HG02970 (cell line): ENCODE measurements around the gene APBB3.
"Not testable (repeated sequence)": the region's sequence is repeated elsewhere in the genome, so short reads cannot be mapped to it uniquely, and the experiment has no call there.

ENCODE experiments used
- ATAC-seq: cut with Tn5 transposase; IDR thresholded peaks from one replicate; pipeline ENCODE4 v1.9.1; 2021; ENCODE audit warnings: mild to moderate bottlenecking, moderate library complexity, moderate number of reproducible peaks; ENCODE audit not compliant: unreplicated experiment, low FRiP score

APBB3 gene, protein sequence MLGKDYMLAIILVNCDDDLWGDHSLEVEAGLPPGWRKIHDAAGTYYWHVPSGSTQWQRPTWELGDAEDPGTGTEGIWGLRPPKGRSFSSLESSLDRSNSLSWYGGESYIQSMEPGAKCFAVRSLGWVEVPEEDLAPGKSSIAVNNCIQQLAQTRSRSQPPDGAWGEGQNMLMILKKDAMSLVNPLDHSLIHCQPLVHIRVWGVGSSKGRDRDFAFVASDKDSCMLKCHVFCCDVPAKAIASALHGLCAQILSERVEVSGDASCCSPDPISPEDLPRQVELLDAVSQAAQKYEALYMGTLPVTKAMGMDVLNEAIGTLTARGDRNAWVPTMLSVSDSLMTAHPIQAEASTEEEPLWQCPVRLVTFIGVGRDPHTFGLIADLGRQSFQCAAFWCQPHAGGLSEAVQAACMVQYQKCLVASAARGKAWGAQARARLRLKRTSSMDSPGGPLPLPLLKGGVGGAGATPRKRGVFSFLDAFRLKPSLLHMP

DNA sequence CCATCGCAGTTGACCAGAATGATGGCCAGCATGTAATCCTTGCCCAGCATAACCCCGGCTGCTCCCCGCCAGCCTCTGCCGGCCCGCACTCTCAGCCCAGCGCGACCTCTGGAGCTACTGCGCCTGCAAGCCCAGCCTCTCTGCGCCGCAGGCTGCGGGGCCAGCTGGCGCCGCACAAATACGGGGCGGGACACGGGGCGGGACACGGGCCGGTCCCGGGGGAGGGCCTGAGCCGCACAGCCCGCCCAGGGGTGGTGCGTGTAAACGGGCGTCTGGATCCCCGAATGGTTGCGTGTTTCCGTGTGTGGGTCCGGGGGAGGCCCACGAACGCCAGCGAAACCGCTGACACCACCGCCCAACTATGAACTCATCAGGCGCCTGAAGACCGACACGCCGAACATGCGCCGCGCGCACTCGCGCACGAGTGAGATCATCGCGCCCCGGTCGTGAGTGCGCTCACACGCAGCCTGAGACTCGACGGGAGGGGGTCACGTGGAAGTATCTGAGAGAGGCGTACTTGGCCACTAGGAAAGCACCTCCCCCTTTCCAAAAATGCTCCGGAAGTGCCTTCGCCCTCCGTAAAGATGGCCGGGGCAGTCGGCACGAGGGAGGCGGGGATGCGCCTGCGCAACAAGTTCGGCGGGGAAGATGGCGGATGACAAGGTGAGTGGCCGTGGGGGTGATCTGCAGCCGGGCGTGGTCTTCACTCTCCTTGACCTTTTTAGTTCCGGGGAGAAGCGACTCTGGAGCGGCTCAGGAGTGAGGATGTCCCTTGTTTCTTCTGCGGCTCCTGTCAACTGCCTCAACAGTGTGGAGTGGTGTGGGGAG, at the start of gene APBB3, which contains the start of gene SLC35A4:
Gene APBB3 (minus strand): TSS at position 403 of the 828 bp plus-strand sequence. CDS start 353 bp downstream, at position 50.
Gene SLC35A4 (plus strand): TSS at position 633 of the 828 bp plus-strand sequence. CDS start 2,342 bp downstream, outside the sequence.
- ATAC-seq: peak; percentile 88

DNA sequence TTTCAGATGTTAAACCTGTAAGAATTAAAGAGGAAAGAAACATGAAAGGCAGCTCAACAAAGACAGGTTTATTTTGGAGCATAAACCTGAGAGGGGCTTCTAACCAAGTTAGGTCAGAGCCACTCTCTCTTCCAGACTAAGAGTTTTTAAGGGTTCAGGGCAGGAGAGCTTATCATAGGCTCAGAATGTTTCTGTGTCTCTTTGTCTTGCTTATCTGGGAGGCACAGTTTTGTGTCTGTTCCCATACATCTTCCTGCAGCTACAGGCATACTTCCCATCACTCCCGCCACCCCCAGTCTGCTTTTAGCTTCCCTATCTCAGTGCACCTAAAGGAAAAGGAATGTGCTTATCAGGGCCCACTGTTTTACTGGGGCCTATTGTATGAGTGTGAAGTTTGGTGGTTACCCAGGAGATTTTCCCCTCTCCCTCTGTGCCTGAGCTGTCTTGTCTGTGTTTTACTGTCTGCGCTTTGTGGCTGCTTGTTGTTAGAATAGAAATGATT, 46.7 kb upstream of the APBB3 start:
- no peak for ATAC-seq

DNA sequence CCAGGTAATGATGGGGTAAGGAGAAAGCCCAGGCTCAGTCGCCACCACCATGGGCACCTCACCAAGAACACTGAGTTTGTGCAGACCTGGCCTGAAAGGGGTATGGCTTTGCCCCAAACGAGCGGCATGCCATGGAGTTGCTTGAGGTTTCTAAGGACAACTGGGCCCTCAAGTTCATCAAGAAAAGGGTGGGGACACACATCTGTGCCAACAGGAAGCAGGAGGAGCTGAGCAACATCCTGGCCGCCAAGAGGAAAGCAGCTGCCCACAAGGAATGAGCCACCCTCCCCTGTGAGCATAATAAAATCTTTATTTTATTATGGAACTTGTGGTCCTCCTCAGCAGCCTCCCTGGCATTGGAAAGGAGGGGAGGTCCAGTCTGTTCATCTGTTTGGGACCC, 44.7 kb upstream of the APBB3 start:
- ATAC-seq: no peak

DNA sequence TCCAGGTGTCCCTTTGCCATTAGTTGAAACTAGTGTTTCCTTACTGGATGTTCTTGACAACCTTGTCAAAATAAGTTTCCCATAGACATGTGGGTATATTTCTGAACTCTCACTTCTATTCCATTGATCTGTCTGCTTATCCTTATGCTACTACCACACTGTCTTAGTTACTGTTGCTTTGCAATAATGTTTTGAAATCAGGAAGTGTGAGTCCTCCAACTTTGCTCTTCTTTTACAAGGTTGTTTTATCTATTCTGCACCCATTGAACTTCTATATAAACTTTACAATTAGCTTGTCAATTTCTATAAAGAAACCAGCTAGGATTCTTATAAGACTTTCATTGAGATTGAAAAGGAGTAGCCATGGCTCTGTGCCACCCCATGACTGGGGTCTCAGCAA, 44.3 kb upstream of the APBB3 start:
- no peak for ATAC-seq

DNA sequence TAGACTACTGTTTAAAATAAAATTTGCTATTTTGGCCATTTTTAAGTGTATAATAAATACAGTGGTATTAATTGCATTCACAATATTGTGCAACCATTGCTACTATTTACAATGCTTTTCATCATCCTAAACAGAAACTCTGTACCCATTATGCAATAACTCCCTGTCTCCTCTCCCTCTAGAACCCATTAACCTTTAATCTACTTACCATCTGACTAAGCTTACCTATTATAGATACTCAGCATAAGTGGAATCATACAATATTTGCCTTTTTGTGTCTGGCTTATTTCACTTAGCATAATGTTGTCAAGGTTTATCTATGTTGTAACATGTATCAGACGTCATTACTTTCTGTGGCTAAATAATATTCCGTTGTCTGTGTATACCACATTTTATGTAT, 42.6 kb upstream of the APBB3 start:
- no peak for ATAC-seq

DNA sequence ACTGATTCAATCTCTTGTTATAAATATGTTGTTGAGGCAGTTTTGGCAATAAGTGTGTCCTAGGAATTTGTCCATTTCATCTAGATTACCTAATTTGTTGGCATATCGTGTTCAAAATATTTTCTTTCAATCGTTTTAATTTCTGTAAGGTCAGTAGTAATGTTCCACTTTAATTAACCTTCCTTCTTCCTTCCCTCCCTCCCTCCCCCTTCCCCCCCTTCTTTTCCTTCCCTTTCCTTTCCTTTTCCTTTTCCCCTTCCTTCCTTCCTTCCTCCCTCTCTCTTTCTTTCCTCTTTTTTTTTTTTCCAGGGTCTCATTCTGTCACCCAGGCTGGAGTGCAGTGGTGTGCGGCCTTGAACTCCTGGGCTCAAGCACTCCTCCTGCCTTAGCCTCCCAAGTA, 41.5 kb upstream of the APBB3 start:
- ATAC-seq: no peak

DNA sequence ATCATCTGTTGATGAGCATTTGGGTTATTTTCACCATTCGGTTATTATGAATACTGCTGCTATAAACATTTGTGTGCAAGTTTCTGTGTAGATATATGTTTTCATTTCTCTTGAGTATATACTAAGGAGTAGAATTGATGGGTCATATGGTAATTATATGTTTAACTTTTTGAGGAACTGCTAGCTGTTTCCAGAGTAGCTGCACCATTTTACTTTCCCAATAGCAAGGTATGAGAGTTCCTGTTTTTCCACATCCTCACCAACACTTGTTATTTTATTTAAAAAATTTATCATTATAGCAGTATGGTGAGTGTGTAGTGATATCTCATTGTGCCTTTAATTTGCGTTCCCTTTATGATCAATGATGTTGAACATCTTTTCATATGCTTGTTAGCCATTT, 39.3 kb upstream of the APBB3 start:
- ATAC-seq: no peak

DNA sequence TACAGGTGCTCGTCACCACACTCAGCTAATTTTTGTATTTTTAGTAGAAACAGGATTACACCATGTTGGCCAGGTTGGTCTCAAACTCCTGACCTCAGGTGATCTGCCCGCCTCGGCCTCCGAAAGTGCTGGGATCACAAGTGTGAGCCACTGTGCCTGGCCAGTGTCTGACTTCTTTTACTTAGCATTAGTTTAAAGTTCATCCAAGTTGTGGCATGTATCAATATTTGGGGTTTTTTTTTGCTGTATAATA, 39.0 kb upstream of the APBB3 start:
- not testable (repeated sequence) for ATAC-seq

DNA sequence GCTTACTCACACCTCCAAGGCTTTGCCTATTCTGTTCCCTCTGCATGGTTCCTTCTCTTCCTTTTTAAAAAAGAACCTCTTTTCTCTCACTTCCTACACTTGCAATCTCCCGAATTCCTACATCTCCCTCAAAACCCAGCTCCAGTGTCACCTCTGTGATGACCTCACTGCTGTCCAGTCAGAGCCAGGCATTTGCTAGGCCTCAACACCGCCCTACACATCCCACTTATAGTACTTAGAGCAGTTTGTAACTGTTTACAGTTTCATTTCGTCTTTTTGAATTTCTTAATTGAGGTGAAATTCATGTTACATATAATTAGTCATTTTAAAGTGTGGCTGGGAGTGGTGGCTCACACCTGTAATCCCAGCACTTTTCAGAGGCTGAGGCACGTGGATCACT, 37.7 kb upstream of the APBB3 start:
- no peak for ATAC-seq

DNA sequence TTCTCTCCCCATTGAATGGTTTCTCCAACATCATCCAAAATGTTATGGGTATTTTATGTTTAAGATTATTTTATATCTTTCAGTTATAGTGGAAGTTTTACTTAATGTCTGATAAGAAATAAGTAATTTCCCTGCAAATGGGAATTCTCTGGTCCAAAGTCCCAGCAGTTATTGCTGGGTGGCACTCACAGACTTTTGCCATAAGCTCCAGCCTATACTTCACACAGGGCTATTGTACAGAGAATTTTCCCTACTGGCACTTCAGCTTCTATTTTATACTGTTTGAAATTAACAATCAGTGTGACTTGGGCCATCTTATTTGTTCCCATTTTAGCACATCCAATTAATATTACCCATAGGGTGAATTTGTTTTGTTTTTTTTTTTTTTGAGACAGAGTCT, 35.7 kb upstream of the APBB3 start:
- no peak for ATAC-seq

DNA sequence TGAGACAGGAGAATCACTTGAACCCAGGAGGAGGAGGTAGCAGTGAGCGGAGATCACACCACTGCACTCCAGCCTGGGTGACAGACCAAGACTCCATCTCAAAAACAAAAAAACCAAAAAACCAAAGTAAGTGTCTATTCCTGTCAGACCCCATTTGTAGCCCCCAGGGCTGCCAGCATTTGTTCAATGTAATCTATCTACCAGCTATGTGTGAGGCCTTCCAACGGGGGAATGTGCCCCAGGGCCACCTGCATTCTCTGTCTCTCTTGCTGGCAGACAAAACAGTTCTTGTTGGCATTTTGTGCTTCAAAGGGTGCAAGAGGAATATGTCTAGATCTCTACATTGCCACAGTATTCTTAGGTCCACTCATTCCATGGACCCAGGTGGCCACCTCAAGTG, 34.4 kb upstream of the APBB3 start:
- no peak for ATAC-seq

DNA sequence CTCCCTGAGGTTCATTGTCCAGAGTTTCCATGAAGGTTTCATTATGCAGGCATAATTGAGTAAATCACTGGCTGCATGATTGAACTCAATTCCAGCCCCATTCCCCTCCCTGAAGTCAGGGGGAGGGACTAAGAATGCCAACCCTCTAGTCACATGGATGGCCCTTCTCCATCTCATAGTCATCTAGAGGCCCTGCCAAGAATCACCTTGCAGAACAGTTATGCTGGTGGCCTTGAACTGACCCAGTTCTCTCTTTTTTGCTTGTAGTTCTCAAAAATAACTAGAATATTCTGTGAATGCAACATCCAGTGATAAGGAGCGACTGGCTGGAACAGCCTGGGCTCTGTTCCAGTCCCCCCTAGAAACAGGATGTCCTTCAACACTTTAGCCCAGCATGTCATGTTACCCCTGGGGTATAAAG, 31.9 kb upstream of the APBB3 start:
- no peak for ATAC-seq

DNA sequence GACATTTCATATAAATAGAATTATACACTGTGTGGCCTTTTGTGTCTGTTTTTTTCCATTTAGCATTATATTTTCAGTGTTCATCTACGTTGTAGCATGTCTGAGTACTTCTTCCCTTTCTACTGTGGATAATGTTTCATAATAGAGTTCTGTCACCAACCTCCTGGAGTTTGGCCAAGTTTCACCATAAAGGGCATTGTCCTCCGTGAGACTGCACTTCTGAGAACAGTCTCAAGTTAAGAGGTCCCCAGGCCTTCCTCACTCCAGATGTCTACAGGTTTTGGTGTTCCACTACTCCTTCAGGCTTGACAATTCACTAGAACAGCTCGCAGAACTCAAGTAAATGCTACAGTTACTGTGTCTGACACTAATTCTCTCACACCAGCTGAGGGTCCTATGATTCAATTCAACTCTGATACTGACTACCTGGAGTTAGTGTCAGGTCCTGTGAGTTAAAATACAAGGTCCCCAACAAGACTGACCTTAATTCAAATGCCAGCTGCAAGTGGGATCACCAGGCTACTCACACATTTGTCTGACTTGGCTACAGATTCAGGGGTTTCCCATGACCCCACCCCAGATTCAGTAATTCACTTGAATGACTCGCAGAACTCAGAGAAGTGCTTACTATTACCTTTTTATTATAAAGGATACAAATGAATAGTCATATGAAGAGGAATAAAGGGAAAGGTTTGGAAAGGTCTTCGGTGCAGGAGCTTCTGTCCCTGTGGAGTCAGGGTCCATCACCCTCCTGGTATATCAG, 31.3 kb upstream of the APBB3 start:
- ATAC-seq: no peak

DNA sequence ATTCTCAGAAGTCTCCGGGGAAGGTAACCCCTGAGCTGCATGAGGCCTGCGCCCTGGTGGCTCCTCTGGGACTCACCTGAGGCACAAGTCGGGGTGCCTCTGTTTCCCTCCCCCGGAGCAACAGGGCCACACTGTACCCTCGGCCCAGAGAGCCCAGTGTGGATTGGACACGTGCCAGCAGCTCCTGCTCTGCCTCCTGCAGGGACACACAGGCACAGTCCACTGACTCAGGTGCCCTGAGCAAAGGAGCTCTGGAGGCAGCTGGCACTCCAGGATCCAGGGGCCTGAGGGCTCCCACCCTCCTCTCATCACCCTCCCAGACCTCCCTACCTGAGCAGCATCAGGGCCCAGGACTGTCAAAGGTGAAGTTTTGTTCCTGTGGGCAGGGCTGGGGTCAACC, 29.8 kb upstream of the APBB3 start:
- ATAC-seq: no peak

DNA sequence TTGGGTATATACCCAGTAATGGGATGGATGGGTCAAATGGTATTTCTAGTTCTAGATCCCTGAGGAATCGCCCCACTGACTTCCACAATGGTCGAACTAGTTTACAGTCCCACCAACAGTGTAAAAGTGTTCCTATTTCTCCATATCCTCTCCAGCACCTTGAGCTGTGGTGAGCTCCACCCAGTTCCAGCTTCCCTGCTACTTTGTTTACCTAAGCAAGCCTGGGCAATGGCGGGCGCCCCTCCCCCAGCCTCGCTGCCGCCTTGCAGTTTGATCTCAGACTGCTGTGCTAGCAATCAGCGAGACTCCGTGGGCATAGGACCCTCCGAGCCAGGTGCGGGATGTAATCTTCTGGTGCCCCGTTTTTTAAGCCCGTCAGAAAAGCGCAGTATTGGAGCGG, 28.7 kb upstream of the APBB3 start:
- ATAC-seq: not testable (repeated sequence)

DNA sequence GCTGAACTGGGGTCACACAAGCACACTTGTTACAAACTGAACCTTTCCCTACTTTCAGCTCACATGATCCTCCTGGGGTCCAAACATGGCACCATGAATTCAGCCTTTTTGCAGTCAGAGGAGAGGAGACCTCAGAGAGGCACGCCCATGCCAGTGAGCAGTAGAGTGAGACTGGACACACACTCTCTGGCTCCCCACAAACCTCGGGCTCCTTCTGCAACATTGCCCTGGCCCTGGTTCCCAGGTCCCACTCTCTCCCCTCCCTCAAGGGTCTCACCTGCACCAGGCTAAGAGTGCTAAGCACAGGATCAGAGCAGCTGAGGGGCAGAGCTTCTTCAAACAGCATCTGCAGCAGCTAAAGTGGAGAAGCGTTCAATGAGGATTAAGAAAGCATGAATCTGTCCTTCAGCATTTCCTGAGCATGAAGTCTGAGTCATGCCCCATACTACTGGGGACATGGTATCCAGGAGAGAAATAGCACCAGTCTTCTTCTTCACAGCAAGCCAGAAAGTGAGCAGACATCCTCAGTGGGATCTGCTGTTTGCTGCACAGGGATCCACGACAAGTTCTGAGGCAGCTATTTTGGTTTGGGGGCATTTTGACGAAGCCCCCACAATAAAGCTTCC, 27.5 kb upstream of the APBB3 start:
- no peak for ATAC-seq

DNA sequence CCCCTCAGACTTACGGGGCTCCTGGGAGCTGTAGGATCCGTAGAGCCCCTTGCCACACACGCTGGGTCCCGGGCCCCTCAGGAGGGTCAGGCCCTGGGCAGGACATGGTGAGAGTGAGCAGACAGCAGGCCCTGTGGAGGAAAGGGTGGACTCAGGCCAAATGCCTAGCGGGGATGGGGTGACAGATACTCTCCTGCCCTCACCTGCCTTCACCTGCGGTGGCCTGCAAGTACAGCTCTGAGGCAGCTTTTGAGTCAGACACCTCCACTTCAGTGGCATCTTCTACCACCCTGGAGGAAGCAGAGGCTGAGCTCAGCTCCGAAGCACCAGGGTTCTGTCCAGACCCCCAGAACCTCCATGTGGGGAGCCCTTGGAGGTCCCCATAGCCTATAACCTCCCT, 26.5 kb upstream of the APBB3 start:
- ATAC-seq: no peak

DNA sequence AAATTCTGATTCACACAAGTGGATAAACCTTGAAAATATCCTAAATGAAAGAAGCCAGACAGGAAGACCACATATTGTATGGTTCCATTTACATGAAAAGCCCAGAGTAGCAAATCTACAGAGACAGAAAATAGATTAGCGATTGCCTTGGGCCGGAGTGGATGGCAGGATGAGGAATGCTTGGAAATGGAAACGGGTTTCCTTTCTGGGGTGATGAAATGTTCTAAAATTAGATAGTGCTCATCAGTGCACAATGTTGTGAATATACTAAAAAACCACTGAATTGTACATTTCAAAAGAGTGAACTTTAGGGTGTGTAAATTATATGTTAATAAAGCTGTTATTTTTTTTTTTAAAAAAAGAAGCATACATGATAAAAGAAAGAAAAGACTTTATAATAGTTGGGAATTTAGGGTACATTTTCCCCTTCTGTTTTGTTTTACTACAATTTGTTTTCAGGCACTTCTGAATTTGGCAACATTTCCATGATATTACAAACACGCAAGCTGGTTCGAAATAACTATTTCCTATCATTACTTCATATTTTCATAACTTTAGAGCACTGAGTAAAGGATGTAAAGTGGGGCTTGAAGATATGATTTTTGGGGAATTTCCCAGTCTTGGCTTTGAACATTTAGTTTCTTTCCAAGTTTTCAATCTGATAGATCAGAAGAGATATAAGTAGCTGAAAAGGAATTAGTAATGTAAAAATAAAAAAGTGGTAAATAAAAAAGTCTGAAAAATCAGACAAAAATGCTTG, 24.1 kb upstream of the APBB3 start:
- ATAC-seq: no peak

DNA sequence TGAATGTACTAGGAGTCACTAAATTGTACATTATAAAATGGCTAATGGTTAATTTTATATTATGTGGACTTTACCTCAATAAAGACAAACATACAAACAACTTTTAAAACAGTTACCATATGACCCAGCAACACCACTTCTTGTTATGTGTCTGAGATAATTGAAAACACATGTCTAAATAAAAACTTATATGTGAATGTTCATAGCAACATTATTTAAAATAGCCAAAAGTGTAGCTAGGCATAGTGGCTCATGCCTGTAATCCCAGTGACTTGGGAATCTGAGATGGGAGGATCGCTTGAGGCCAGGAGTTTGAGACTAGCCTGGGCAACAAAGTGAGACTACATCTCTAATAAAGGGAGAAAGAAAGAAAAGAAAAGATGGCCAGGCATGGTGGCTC, 23.1 kb upstream of the APBB3 start:
- no peak for ATAC-seq
